ENCODE results near the gene ARNT2. TPM values are rescaled to one million over a fixed set of nuclear protein-coding genes. Genes with fewer than 3 reads are reported as not detected.

ARNT2 gene
- polyA plus RNA-seq, 1 of the 3 experiments (the other 2 are of a cell fraction), result 17.0 TPM

GRCh38 chr15:80402339-80402738, 1.8 kb upstream of the ARNT2 start:
- Histone ChIP-seq H2AFZ (ENCODE audit: low read depth) (no peak overlapping the region), H3K36me3 (replicated peaks in 1 of 2; ENCODE audit: control insufficient read depth in 1 of 2, insufficient read depth in 2 of 2, low read length in 1 of 2) (no peaks in the 10 kb centered on the region), H3K79me2 (ENCODE audit: insufficient read depth) (peaks cover 15% of the 10 kb centered on the region; the same call in 1 of the 2 replicates), H3K27ac (ENCODE audit: low read depth in 2 of 2, low read length in 1 of 2) (no peak overlapping the region), H4K20me1 (ENCODE audit: insufficient read depth) (no peaks in the 10 kb centered on the region), H3K9me3 (no peaks in the 10 kb centered on the region), H3K4me1 (ENCODE audit: control insufficient read depth in 1 of 2, insufficient read depth in 2 of 2, low read depth in 1 of 2, low read length in 1 of 2) (peaks cover 6 to 17% of the 10 kb centered on the region in 2 experiments; a peak in 2 of 4 replicates), H3K4me3 (ENCODE audit: low read depth in 2 of 2, low read length in 1 of 2) (no peak overlapping the region), H3K9me2 (no peaks in the 10 kb centered on the region), H3F3A (replicated peaks; ENCODE audit: insufficient read depth) (no peaks in the 10 kb centered on the region), H3K27me3 (ENCODE audit: insufficient read depth) (no peaks in the 10 kb centered on the region), H3K9ac (no peak overlapping the region), H3K4me2 (no peak overlapping the region)
- ChIA-PET CTCF (no interaction called here), POLR2A (no interaction called here)
- DNase-seq, result no peak
- TF ChIP-seq GATA2 (CRISPR knock-in tag; IDR thresholded peaks at IDR 0.05) (no peak), FOSL2 (IDR thresholded peaks at IDR 0.05; ENCODE audit: borderline replicate concordance, low read depth) (no peak), RXRA (IDR thresholded peaks at IDR 0.05; ENCODE audit: borderline replicate concordance, low read depth) (no peak), FOXM1 (IDR thresholded peaks at IDR 0.05; ENCODE audit: low read depth) (no peak), TAF1 (IDR thresholded peaks at IDR 0.05; ENCODE audit: borderline replicate concordance, low read depth, low read length) (no peak), JUND (IDR thresholded peaks at IDR 0.05) (no peak), YY1 (IDR thresholded peaks at IDR 0.05; ENCODE audit: low read depth) (no peak), MAX (IDR thresholded peaks at IDR 0.05; ENCODE audit: low read depth) (no peak)
- 90% methylated on average over 3 of the region's 3 CpGs for WGBS (ENCODE audit: low lambda C conversion rate)

- H3K79me2 ChIP-seq (ENCODE audit: insufficient read depth), result peaks cover 24% of the 10 kb centered on the region; the same call in 1 of the 2 replicates
- CTCF ChIA-PET, result no interaction called here
- H3K9me2 ChIP-seq, result no peaks in the 10 kb centered on the region
- no peaks in the 10 kb centered on the region for H3K9me3 ChIP-seq
- 7% methylated on average over 3 of the region's 30 CpGs for WGBS (ENCODE audit: low lambda C conversion rate)
- POLR2A ChIA-PET, result no interaction called here
- no peaks in the 10 kb centered on the region for H3K27me3 ChIP-seq (ENCODE audit: insufficient read depth)
- H3K4me1 ChIP-seq (ENCODE audit: control insufficient read depth in 1 of 2, insufficient read depth in 2 of 2, low read depth in 1 of 2, low read length in 1 of 2), result peaks cover 6 to 17% of the 10 kb centered on the region in 2 experiments; a peak in 2 of 4 replicates
- H3K4me2 ChIP-seq, result peak overlapping the region; percentile 93
- H3F3A ChIP-seq (replicated peaks; ENCODE audit: insufficient read depth), result no peaks in the 10 kb centered on the region
- H2AFZ ChIP-seq (ENCODE audit: low read depth), result peak overlapping the region; percentile 87; the same call in 1 of the 2 replicates
- H3K9ac ChIP-seq, result peak overlapping the region; percentile 80
- H3K36me3 ChIP-seq (replicated peaks in 1 of 2; ENCODE audit: control insufficient read depth in 1 of 2, insufficient read depth in 2 of 2, low read length in 1 of 2), result no peaks in the 10 kb centered on the region
- DNase-seq, result no peak
- H3K27ac ChIP-seq (ENCODE audit: low read depth in 2 of 2, low read length in 1 of 2), result peak overlapping the region in 1 of 2 experiments; percentile 87; a peak in 2 of 4 replicates
- H3K4me3 ChIP-seq (ENCODE audit: low read depth in 2 of 2, low read length in 1 of 2), result peak overlapping the region; percentile 66 to 83
- no peaks in the 10 kb centered on the region for H4K20me1 ChIP-seq (ENCODE audit: insufficient read depth)
- peak; percentile 21; the same call in 1 of the 2 replicates for TF ChIP-seq MXI1 (IDR thresholded peaks at IDR 0.05; ENCODE audit: low read depth, low read length)
- TF ChIP-seq REST (IDR thresholded peaks at IDR 0.05; ENCODE audit: low read depth, low read length), result no peak
- no peak for TF ChIP-seq JUND (IDR thresholded peaks at IDR 0.05)
- TF ChIP-seq GABPA (IDR thresholded peaks at IDR 0.05; ENCODE audit: low read depth), result no peak
- no peak for TF ChIP-seq ELF1 (IDR thresholded peaks at IDR 0.05)
- TF ChIP-seq USF1 (IDR thresholded peaks at IDR 0.05; ENCODE audit: borderline replicate concordance, low read depth), result no peak
- no peak for TF ChIP-seq EP300 (IDR thresholded peaks at IDR 0.05; ENCODE audit: borderline replicate concordance in 1 of 2, low read depth in 1 of 2, low read length in 1 of 2)
- TF ChIP-seq SIN3A (IDR thresholded peaks at IDR 0.05; ENCODE audit: borderline replicate concordance, low read depth, low read length), result no peak
- no peak for TF ChIP-seq CTCF (IDR thresholded peaks at IDR 0.05)
- TF ChIP-seq USF2 (IDR thresholded peaks at IDR 0.05; ENCODE audit: borderline replicate concordance, low read depth, low read length), result no peak
- TF ChIP-seq TEAD4 (IDR thresholded peaks at IDR 0.05; ENCODE audit: borderline replicate concordance, insufficient read depth), result no peak
- TF ChIP-seq RAD21 (IDR thresholded peaks at IDR 0.05; ENCODE audit: low read length), result no peak
- TF ChIP-seq CHD2 (IDR thresholded peaks at IDR 0.05; ENCODE audit: low read length, partially characterized antibody), result no peak
- no peak for TF ChIP-seq IRF3 (IDR thresholded peaks at IDR 0.05; ENCODE audit: low read depth, low read length)
Measured at GRCh38 chr15:80403712-80404056, 498 bp upstream of the ARNT2 start.
